Panc1 (cell line): ENCODE measurements around the gene HEG1. TPM values are rescaled to one million over a fixed set of nuclear protein-coding genes. Genes with fewer than 3 reads are reported as not detected.

ENCODE experiments used
- ATAC-seq: fragments of 200-7000 bp; cut with Tn5 transposase; 2 replicates; pipeline ENCODE4 v1.9.1; 2020; ENCODE audit warnings: mild to moderate bottlenecking, moderate library complexity
- BruUV-seq: library from RNA; stranded (reverse); fragments of 400-500 nt; replicated peaks from 2 replicates; lab custom pipeline; 2021; lab: Mats Ljungman, UMichigan
- CTCF ChIA-PET: fragments of 300-600 bp; sonication (Branson Sonifier 250); formaldehyde crosslinking; loops from one replicate; lab custom pipeline; 2022; ENCODE audit warnings: antibody characterized with exemption; lab: Charles Lee
- POLR2A ChIA-PET: fragments of 300-600 bp; sonication (Branson Sonifier 250); formaldehyde crosslinking; loops from one replicate; lab custom pipeline; 2022; ENCODE audit warnings: antibody characterized with exemption; lab: Charles Lee
- DNase-seq: peaks from one replicate; pipeline ENCODE4 v3.0.0-alpha.2; 2010; ENCODE audit warnings: low read depth, low spot score
- H3K27ac ChIP-seq: 2 replicates; pipeline ENCODE4 v1.5.1; 2011; ENCODE audit warnings: mild to moderate bottlenecking, low read length, inconsistent platforms
- H3K27me3 ChIP-seq: fragments of 200-500 bp; sonication (Bioruptor generic); 2 replicates; pipeline ENCODE4 v1.6.0; 2014; ENCODE audit warnings: low read length, inconsistent platforms; ENCODE audit not compliant: control insufficient read depth, insufficient read depth
- H3K36me3 ChIP-seq: fragments of 200-500 bp; sonication (Bioruptor generic); 2 replicates; pipeline ENCODE4 v1.5.1; 2014; ENCODE audit warnings: inconsistent platforms, mild to moderate bottlenecking, low read length, moderate library complexity; ENCODE audit not compliant: control insufficient read depth, insufficient read depth
- H3K4me1 ChIP-seq: 2 replicates; pipeline ENCODE4 v1.5.1; 2011; ENCODE audit warnings: inconsistent platforms, mild to moderate bottlenecking, low read length, moderate library complexity; ENCODE audit not compliant: control insufficient read depth, insufficient read depth
- H3K4me3 ChIP-seq, 2 experiments: 2 replicates each; pipeline ENCODE4 v1.5.1; 2011 to 2012; ENCODE audit warnings: low read depth in 2 of 2, low read length in 2 of 2, mild to moderate bottlenecking in 2 of 2, inconsistent platforms in 1 of 2, moderate library complexity in 1 of 2
- H3K9me3 ChIP-seq: fragments of 200-500 bp; sonication (Bioruptor generic); 2 replicates; pipeline ENCODE4 v1.5.1; 2014; ENCODE audit warnings: low read depth, mild to moderate bottlenecking, inconsistent platforms, low read length, moderate library complexity; ENCODE audit not compliant: control insufficient read depth, insufficient read depth
- POLR2AphosphoS5 ChIP-seq: IDR thresholded peaks from 2 replicates; pipeline ENCODE4 v1.6.1; 2012; ENCODE audit warnings: mild to moderate bottlenecking, low read depth, low read length, moderate library complexity
- SIN3A ChIP-seq: IDR thresholded peaks from 2 replicates; pipeline ENCODE4 v1.6.1; 2012; ENCODE audit warnings: low read depth, mild to moderate bottlenecking, low read length, moderate library complexity, borderline replicate concordance; ENCODE audit not compliant: insufficient read depth
- TCF7L2 ChIP-seq: IDR thresholded peaks from 2 replicates; pipeline ENCODE4 v1.6.1; 2011; ENCODE audit warnings: mild to moderate bottlenecking, low read depth, low read length, inconsistent platforms
- in situ Hi-C: cut with HindIII; loops from 2 replicates; pipeline ENCODE4 v1.10.0; 2016; ENCODE audit warnings: low sequenced_read_pairs, low pct_unique_long_range_greater_than_20kb
- intact Hi-C: fragments of 100-400 bp; cut with micrococcal nuclease; formaldehyde crosslinking; loops from one replicate; pipeline ENCODE4 v1.10.0; 2022; ENCODE audit not compliant: unreplicated experiment
- total RNA-seq: library from RNA; stranded (reverse); gene quantifications from one replicate; pipeline ENCODE4 v1.2.1, GENCODE V29; 2021; ENCODE audit not compliant: unreplicated experiment
- TF ChIP-seq, protein P1 (sequence below): fragments of 450-650 bp; IDR thresholded peaks from 2 replicates; pipeline ENCODE4 v1.5.1; 2017; ENCODE audit warnings: mild to moderate bottlenecking
- TF ChIP-seq, protein P2 (sequence below), 2 experiments: IDR thresholded peaks; 2 replicates each; pipeline ENCODE4 v1.6.1; 2011 to 2012; ENCODE audit warnings: low read depth in 2 of 2, control low read depth in 1 of 2, low read length in 1 of 2, mild to moderate bottlenecking in 1 of 2, moderate library complexity in 1 of 2; ENCODE audit not compliant: insufficient read depth in 1 of 2

The HEG1 gene
- total RNA-seq, 1 experiment from 2014 or later, result 141 TPM

- CTCF ChIA-PET, result no interaction called here
- POLR2A ChIA-PET, result no interaction called here
- peak overlapping the region; percentile 5; the same call in 1 of the 2 replicates for H3K27ac ChIP-seq
- no peaks in the 10 kb centered on the region for H3K9me3 ChIP-seq
- no peak for DNase-seq
- TF ChIP-seq, protein P1, sequence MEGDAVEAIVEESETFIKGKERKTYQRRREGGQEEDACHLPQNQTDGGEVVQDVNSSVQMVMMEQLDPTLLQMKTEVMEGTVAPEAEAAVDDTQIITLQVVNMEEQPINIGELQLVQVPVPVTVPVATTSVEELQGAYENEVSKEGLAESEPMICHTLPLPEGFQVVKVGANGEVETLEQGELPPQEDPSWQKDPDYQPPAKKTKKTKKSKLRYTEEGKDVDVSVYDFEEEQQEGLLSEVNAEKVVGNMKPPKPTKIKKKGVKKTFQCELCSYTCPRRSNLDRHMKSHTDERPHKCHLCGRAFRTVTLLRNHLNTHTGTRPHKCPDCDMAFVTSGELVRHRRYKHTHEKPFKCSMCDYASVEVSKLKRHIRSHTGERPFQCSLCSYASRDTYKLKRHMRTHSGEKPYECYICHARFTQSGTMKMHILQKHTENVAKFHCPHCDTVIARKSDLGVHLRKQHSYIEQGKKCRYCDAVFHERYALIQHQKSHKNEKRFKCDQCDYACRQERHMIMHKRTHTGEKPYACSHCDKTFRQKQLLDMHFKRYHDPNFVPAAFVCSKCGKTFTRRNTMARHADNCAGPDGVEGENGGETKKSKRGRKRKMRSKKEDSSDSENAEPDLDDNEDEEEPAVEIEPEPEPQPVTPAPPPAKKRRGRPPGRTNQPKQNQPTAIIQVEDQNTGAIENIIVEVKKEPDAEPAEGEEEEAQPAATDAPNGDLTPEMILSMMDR, result no peak
- TF ChIP-seq TCF7L2 (no peak), SIN3A (no peak), POLR2AphosphoS5 (no peak)
- TF ChIP-seq, protein P2, sequence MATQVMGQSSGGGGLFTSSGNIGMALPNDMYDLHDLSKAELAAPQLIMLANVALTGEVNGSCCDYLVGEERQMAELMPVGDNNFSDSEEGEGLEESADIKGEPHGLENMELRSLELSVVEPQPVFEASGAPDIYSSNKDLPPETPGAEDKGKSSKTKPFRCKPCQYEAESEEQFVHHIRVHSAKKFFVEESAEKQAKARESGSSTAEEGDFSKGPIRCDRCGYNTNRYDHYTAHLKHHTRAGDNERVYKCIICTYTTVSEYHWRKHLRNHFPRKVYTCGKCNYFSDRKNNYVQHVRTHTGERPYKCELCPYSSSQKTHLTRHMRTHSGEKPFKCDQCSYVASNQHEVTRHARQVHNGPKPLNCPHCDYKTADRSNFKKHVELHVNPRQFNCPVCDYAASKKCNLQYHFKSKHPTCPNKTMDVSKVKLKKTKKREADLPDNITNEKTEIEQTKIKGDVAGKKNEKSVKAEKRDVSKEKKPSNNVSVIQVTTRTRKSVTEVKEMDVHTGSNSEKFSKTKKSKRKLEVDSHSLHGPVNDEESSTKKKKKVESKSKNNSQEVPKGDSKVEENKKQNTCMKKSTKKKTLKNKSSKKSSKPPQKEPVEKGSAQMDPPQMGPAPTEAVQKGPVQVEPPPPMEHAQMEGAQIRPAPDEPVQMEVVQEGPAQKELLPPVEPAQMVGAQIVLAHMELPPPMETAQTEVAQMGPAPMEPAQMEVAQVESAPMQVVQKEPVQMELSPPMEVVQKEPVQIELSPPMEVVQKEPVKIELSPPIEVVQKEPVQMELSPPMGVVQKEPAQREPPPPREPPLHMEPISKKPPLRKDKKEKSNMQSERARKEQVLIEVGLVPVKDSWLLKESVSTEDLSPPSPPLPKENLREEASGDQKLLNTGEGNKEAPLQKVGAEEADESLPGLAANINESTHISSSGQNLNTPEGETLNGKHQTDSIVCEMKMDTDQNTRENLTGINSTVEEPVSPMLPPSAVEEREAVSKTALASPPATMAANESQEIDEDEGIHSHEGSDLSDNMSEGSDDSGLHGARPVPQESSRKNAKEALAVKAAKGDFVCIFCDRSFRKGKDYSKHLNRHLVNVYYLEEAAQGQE (IDR thresholded peaks at IDR 0.05; ENCODE audit: insufficient read depth in 1 of 2, low read depth in 2 of 2, low read length in 1 of 2), result no peak
- no peak overlapping the region for H3K4me3 ChIP-seq
- ATAC-seq, result no peak
- BruUV-seq, result no TSS peak
- no peaks in the 10 kb centered on the region for H3K27me3 ChIP-seq
- intact Hi-C loops, result loop anchor here (5.0 to 10.0 kb wide), 3 partner anchors 205 to 585 kb away; no protein-coding TSS in a partner anchor
- H3K36me3 ChIP-seq, result peaks cover 26% of the 10 kb centered on the region
- peaks cover 26% of the 10 kb centered on the region for H3K4me1 ChIP-seq
- in situ Hi-C loops, result no loop called here
Measured at GRCh38 chr3:124999317-124999716, 56.5 kb downstream of the HEG1 start.

- in situ Hi-C loops (no loop called here), intact Hi-C loops (loop anchor here (5.0 to 10.0 kb wide), 3 partner anchors 207 to 587 kb away; no protein-coding TSS in a partner anchor)
- Histone ChIP-seq H3K9me3 (no peaks in the 10 kb centered on the region), H3K4me3 (no peak overlapping the region), H3K27me3 (no peaks in the 10 kb centered on the region), H3K27ac (no peak overlapping the region), H3K4me1 (peaks cover 18% of the 10 kb centered on the region; the same call in 1 of the 2 replicates), H3K36me3 (peaks cover 24% of the 10 kb centered on the region)
- DNase-seq, result no peak
- no peak for ATAC-seq
- CTCF ChIA-PET, result no interaction called here
- BruUV-seq, result no TSS peak
- TF ChIP-seq POLR2AphosphoS5 (no peak), TCF7L2 (no peak), SIN3A (no peak)
- TF ChIP-seq, protein P1, result no peak
- POLR2A ChIA-PET, result no interaction called here
Measured at GRCh38 chr3:124998247-124998630, 57.6 kb downstream of the HEG1 start.
